Activated T-cell treated with anti-CD3 and anti-CD28 coated beads, Interleukin-2, amount 50 U/mL, for 4 hours (primary cell): Measurements from ENCODE around the gene STK26. TPM values are rescaled to one million over a fixed set of nuclear protein-coding genes. Genes with fewer than 3 reads are reported as not detected.
"Not testable (repeated sequence)": the region's sequence is repeated elsewhere in the genome, so short reads cannot be mapped to it uniquely, and the experiment has no call there.

ENCODE experiments used
- ATAC-seq, 2 donors: fragments of 200-7000 bp; cut with Tn5 transposase; one replicate each; pipeline ENCODE4 v1.10.0; 2021
- DNase-seq: peaks from one replicate; pipeline ENCODE4 v3.0.0-alpha.2; 2020
- H3K27me3 Mint-ChIP-seq: one replicate; pipeline ENCODE4 v1.8.0; 2021; ENCODE audit warnings: low read depth, mixed read lengths
- H3K36me3 Mint-ChIP-seq: one replicate; pipeline ENCODE4 v1.8.0; 2022; ENCODE audit warnings: mixed read lengths; ENCODE audit not compliant: insufficient read depth
- H3K4me1 Mint-ChIP-seq: one replicate; pipeline ENCODE4 v1.8.0; 2021; ENCODE audit warnings: low read depth, mixed read lengths
- H3K4me3 Mint-ChIP-seq: one replicate; pipeline ENCODE4 v1.8.0; 2021; ENCODE audit warnings: mild to moderate bottlenecking, moderate library complexity, mixed read lengths
- H3K9me3 Mint-ChIP-seq: one replicate; pipeline ENCODE4 v1.8.0; 2021; ENCODE audit warnings: mixed read lengths
- total RNA-seq, 3 donors: library from RNA; stranded (reverse); gene quantifications; one replicate each; pipeline ENCODE4 v1.2.1, GENCODE V29; 2021

STK26 gene
- total RNA-seq = 10 to 100 TPM; 42.7 to 51.9 (median 50.7) TPM

DNA sequence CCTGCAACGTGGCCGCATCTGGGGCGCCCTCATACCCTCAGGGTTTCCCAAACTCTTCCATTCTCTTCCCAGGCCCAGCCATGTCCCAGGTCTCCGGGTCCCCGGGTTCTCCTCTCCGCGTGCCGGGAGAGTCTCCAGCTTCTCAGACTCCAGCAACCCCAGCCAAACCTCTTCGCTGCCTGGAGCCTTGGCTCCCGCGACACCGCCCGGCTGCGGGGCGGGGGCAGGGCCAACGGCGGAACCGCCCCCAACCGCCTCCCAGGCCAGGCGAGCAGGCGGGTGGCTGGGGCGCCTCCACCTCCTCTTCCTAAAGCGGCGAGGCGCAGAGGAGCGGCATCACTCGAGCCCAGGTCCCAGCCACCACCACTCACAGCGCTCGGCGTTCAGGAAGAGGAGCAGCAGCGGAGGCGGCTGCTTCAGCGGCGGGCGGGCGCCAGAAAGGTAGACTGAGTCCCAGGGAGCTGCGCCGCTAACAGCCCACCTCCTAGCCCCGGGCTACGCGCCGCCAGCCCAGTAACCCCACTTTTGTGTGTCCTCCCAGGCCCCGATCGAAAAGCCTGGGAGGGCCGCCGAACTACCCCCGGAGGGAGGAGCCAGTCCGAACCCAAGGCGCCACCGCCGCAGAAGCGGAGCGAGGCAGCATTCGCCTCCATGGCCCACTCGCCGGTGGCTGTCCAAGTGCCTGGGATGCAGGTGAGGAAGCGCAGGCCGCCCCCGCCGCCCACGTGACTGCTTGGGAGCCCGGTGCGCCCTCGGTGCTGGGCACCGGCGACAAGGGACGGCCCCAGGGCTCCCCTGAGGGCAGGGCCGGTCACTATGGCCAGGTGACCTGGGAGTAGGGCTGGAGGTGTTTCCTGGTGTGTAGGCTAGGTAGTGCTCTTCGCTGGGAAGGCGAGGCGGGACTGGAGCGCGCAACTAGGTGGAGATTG, at the start of gene STK26:
Gene STK26, plus strand, starts transcription at position 336 of the 929 bp plus-strand sequence. Its CDS starts 316 bp downstream, at position 652.
- Mint-ChIP-seq H3K4me3 (peak within 1 kb of the TSS; percentile 90), H3K27me3 (no peaks in the 10 kb centered on the region), H3K9me3 (no peaks in the 10 kb centered on the region), H3K36me3 (peaks cover 4% of the 10 kb centered on the region), H3K4me1 (peaks cover 26% of the 10 kb centered on the region)
- ATAC-seq (peak; percentile 88 to 89), DNase-seq (peak; percentile 70)

DNA sequence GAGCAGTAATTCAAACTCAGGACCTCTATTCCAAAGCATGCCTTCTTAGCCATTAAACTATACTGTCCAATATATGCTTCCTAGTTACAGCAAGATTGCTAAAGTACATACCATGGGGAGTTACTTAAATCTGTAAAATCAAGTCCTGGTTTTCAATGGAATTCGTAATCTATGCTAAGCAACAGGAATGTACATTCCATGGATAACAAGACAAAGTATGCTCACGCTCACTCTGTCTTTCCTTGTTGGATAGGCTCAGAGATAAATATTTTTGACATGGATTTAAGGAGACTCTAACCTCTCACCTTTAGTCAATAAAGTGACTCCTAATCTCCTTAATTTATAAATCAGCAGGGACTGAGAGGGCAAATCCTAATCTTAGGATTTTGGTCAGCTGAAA, 47.3 kb upstream of the STK26 start:
- Mint-ChIP-seq H3K4me3 (no peak overlapping the region), H3K9me3 (no peaks in the 10 kb centered on the region), H3K36me3 (no peaks in the 10 kb centered on the region), H3K27me3 (no peaks in the 10 kb centered on the region), H3K4me1 (peaks cover 5% of the 10 kb centered on the region)
- DNase-seq (no peak), ATAC-seq (no peak)

DNA sequence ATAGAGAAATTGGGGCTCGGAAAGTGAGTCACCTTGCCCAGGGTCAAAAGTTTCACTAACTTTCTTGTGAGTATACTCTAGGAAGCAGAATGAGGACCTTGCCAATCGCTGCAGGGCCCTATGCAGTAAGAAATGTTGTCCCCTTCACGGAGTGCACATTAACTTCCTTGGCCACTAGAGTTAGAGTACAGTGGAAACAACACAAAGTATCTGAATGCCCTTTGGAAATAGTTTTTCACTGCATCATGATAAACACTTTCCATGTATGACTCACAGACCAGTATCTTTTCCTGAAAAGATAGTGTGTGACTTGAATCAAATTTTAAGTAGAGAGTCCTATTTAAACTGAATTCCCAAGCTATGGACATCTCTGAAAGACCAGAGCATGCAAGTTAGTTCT, 45.5 kb upstream of the STK26 start:
- Mint-ChIP-seq H3K27me3 (no peaks in the 10 kb centered on the region), H3K4me3 (no peak overlapping the region), H3K9me3 (no peaks in the 10 kb centered on the region), H3K4me1 (peaks cover 7% of the 10 kb centered on the region), H3K36me3 (no peaks in the 10 kb centered on the region)
- ATAC-seq (no peak), DNase-seq (no peak)

DNA sequence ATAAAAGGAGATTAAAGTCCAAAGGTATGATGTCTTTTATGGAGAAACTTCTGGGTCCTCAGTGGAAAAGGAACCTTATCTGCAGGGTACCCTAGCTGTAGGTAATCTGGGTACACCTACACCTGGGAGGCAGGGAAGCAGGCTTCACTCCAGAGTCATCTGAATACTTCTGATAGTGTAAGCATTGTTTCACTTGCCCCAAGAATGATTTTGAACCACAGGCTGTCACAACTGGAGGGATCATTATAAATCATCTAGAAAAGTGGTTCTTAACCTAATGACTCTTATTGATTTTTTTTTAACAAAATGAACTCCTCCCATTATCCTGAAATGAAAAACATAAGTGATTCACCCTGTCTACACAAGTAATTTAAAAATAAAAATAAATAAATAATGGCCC, 44.0 kb upstream of the STK26 start:
- DNase-seq (no peak), ATAC-seq (no peak)
- Mint-ChIP-seq H3K4me3 (no peak overlapping the region), H3K4me1 (peaks cover 17% of the 10 kb centered on the region), H3K27me3 (no peaks in the 10 kb centered on the region), H3K36me3 (no peaks in the 10 kb centered on the region), H3K9me3 (no peaks in the 10 kb centered on the region)

DNA sequence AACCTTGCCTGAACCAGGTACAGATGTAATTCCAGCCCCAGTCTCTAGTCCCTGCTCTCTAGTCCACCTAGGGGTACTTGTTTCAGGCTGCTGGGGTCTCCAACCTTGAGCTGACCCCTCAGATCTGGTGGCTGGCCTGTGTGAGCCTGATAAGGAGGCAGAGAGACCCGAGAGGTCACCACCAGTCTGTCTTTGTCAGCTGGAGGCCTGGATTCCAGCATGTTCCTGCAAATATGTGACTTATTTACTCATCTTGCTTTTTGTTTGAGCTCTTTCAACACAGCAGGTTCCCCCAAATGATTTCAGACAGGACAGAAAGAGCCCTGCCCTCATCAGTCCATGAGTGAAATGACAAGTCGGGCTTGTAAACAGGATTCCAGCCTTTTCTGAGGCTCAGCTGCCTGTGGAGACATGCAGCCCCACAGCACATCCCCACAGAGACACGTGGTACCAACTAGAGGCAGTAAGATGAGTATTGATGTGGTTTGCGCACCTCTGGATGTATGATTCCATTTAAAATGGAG, 37.5 kb upstream of the STK26 start:
- no peaks in the 10 kb centered on the region for H3K27me3 Mint-ChIP-seq
- H3K36me3 Mint-ChIP-seq = no peaks in the 10 kb centered on the region
- DNase-seq (no peak), ATAC-seq (no peak)
- H3K4me1 Mint-ChIP-seq = peaks cover 56% of the 10 kb centered on the region
- H3K4me3 Mint-ChIP-seq = no peak overlapping the region
- H3K9me3 Mint-ChIP-seq = no peaks in the 10 kb centered on the region

DNA sequence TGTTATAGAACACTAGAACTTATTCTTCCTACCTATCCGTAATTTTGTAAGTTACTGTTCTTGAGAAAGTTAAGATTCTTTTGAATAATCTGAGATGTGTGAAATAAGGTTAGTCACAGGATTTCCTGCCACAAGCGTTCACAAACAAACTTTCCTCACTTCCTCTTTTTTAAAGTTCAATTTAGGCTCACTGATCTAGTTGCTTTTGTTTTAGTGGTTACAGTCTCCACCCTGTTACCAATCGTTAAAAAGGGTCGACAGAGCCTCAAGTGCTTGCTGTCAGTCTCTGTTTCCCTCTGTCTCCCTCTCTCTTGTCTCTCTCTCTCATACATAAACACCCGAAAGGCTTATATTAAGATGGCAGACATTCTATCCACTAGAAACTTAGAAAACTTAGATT, 35.9 kb upstream of the STK26 start:
- ATAC-seq (peak; percentile 90), DNase-seq (no peak)
- Mint-ChIP-seq H3K27me3 (no peaks in the 10 kb centered on the region), H3K4me1 (peaks cover 55% of the 10 kb centered on the region), H3K9me3 (no peaks in the 10 kb centered on the region), H3K36me3 (no peaks in the 10 kb centered on the region), H3K4me3 (peak overlapping the region; percentile 72)

DNA sequence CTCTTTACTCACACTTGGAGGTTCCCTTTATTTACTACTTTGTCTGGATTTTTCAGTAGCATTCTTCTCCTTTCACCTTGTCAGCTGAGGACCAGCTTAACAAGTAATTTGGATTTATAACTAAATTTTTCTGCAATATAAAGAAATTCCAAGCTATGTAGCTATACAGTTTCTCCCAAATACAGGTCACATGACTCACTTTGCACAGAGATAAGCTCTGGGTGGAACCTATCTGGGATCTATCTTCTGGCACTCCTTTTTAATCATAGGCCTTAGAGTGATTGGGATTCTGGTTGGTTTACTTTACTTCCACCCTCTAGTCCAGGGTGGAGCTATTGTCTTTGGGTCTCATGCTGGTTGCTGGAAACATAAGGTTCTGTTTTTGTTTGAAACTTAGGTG, 34.9 kb upstream of the STK26 start:
- Mint-ChIP-seq H3K36me3 (no peaks in the 10 kb centered on the region), H3K9me3 (no peaks in the 10 kb centered on the region), H3K4me1 (peaks cover 45% of the 10 kb centered on the region), H3K27me3 (no peaks in the 10 kb centered on the region), H3K4me3 (no peak overlapping the region)
- DNase-seq (no peak), ATAC-seq (no peak)

DNA sequence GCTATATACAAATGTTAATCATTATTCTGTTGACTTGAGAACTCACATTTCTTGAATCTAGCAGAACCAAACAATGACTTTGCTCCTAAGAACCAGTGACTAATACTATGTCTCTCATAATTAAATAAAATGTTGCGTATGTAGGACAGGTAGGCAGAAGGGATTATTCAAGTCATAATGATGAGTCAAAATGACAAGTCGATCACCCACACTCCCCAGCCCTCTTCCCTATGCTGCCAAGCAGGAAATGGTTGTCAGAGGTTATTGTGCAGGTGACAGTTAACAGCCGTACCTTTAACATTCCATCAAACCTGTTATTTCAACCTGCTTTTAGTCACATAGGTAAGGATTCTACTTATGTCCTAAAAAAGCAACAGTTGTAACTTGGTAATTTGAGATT, 22.0 kb upstream of the STK26 start:
- H3K27me3 Mint-ChIP-seq = no peaks in the 10 kb centered on the region
- no peaks in the 10 kb centered on the region for H3K36me3 Mint-ChIP-seq
- H3K4me3 Mint-ChIP-seq = no peak overlapping the region
- peaks cover 18% of the 10 kb centered on the region for H3K4me1 Mint-ChIP-seq
- DNase-seq = peak; percentile 26
- no peaks in the 10 kb centered on the region for H3K9me3 Mint-ChIP-seq
- ATAC-seq = peak; percentile 91 to 93

DNA sequence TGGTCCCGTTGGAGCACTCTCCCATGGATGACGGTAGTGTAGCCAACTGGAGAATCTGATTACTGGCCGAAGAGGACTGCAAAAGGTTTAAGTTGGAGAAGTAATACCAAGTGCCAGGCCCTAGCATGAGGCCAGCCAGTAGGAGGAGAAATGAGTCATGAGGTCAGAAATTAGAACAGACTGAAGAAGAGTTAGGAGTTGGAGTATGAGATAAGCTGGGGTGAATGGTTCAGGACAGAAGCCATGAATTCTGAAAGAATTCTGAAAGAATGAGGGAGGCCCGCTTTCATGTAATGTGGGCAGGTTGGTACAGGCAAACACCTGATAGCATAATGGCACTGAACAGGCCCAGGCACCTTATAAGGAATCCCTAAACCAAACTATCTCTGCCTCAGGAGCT, 18.4 kb upstream of the STK26 start:
- Mint-ChIP-seq H3K4me3 (no peak overlapping the region), H3K36me3 (no peaks in the 10 kb centered on the region), H3K4me1 (peaks cover 18% of the 10 kb centered on the region), H3K27me3 (no peaks in the 10 kb centered on the region), H3K9me3 (no peaks in the 10 kb centered on the region)
- ATAC-seq = no peak
- DNase-seq = no peak

DNA sequence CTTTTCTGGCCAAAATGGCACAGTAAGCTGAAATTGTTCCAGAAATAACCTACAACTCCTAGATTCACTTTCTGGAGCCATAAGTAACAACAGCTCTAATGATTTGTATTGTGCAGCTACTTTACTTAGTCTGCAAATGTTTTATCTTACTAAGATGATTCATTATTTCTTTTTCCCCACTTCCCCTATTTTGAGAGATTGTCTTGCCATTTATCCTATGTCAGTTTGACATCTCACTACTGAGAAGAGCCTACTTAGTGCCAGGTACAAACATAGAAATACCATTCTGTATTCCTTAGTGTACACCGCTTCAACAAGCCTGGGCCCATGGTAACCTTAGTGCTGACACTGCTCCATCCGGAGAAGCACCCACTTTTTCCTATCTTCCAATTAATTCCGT, 13.8 kb upstream of the STK26 start:
- no peak for ATAC-seq
- H3K4me1 Mint-ChIP-seq = peaks cover 4% of the 10 kb centered on the region
- no peaks in the 10 kb centered on the region for H3K27me3 Mint-ChIP-seq
- no peaks in the 10 kb centered on the region for H3K9me3 Mint-ChIP-seq
- DNase-seq = no peak
- no peaks in the 10 kb centered on the region for H3K36me3 Mint-ChIP-seq
- H3K4me3 Mint-ChIP-seq = no peak overlapping the region

DNA sequence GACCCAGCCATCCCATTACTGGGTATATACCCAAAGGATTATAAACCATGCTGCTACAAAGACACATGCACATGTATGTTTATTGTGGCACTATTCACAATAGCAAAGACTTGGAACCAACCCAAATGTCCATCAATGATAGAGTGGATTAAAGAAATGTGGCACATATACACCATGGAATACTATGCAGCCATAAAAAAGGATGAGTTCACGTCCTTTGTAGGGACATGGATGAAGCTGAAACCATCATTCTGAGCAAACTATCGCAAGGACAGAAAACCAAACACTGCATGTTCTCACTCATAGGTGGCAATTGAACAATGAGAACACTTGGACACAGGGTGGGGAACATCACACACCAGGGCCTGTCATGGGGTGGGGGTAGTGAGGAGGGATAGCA, 12.9 kb upstream of the STK26 start:
- H3K36me3 Mint-ChIP-seq, ATAC-seq, H3K4me3 Mint-ChIP-seq, H3K4me1 Mint-ChIP-seq, DNase-seq, H3K27me3 Mint-ChIP-seq, H3K9me3 Mint-ChIP-seq: not testable (repeated sequence)

DNA sequence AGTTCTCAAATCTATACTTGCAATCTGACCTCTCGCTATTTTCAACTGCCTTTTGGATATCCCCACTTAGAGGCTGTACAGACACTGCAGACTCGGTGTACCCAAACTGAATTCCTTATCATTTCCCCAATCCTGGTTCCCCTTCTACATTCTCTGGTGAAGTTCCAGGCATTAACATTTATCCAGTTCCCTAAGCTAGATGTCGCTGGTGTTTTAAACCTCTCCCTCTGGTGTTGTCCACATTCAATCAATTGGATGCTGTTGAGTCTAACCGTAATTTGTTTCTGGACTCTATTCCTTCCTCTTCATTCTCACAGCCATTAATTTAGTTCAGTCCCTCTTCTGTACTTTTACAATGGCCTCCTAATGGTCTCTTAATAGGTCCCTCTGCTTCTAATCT, 7.2 kb upstream of the STK26 start:
- ATAC-seq (no peak), DNase-seq (no peak)
- Mint-ChIP-seq H3K4me1 (peaks cover 18% of the 10 kb centered on the region), H3K36me3 (no peaks in the 10 kb centered on the region), H3K4me3 (no peak overlapping the region), H3K27me3 (no peaks in the 10 kb centered on the region), H3K9me3 (no peaks in the 10 kb centered on the region)

DNA sequence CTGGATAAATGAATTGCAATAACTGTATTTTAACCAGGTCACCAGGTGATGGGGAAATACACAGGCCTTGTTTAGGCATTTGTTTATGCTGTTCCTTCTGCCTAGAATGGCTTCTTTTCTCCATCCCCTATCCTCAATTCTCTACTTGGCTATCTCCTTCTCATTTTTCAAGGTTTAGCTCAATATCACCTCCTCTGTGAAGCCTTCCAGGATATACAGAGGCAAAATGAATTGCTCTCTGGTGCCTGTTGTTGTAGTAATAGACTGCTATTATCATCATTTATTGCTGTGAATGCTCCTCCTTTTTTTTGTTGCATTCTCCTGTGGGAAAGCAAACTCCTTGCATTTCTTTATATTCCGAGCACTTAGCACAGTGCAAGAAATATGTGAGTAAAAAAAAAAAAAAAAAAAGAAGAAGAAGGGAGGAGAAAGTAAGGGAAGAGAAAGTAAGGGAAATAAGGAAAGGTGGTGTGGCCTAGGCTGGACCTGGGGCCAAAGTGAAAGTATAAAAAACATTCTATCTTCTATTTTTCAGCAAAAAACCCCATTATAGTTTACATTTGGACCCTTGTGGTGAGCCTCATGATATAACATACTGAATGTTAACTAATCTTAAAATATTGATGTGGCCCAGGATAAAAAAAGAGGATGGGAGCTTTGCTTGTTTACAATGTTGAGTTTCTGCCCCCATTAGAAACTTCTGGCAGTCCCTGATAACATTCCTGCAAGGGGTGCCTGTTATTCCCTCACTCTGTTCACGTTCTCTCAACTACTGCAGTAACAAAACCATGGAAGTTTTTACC, 6.3 kb upstream of the STK26 start:
- Mint-ChIP-seq H3K4me3 (no peak overlapping the region), H3K36me3 (no peaks in the 10 kb centered on the region)

DNA sequence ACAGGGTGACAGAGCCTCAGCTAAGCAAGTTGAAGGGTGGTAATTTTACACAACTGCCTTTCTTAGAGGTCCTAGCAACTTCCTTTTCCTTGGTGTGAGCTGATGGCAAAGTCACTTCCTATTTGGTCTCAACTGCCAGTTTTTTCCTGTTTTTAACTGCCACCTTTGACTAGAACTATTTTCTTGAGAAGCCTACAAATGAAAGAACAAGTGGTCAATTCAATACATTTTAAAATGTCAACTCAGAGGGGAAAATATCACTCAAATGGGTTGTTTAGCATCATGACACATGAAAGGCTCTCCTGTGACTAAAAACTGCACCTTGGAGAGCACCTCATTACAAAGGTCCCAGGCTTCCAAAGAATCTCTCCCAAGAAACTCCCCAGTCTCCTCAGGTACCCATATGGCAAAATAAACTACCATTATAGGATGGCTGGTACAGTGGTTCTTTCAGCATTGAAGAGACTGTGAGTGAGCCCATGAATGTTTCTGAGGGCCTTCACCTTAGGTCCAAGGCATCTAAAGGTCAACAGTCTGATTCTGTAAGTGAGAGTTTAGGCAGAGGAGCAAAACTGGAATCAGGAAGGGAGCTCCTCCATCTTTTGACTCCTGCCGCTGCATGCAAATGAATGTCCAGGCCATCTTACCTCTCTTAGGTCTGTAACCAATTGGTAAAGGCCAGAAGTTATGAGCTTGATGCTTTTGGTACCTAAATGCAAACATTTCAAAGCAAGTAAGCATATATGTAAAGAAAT, 5.5 kb upstream of the STK26 start:
- peak in 1 of 2 donors; percentile 6 for ATAC-seq
- H3K4me3 Mint-ChIP-seq = no peak overlapping the region

More for the DNA sequence above, 6.3 kb upstream of the STK26 start:
- ATAC-seq = no peak
- Mint-ChIP-seq H3K27me3 (no peaks in the 10 kb centered on the region), H3K9me3 (no peaks in the 10 kb centered on the region), H3K4me1 (peaks cover 20% of the 10 kb centered on the region)
- no peak for DNase-seq

More for the DNA sequence above, 5.5 kb upstream of the STK26 start:
- H3K9me3 Mint-ChIP-seq = no peaks in the 10 kb centered on the region
- peaks cover 20% of the 10 kb centered on the region for H3K4me1 Mint-ChIP-seq
- no peak for DNase-seq
- H3K36me3 Mint-ChIP-seq = no peaks in the 10 kb centered on the region
- no peaks in the 10 kb centered on the region for H3K27me3 Mint-ChIP-seq
